Measurements from ENCODE around the gene PACC1.

DNA sequence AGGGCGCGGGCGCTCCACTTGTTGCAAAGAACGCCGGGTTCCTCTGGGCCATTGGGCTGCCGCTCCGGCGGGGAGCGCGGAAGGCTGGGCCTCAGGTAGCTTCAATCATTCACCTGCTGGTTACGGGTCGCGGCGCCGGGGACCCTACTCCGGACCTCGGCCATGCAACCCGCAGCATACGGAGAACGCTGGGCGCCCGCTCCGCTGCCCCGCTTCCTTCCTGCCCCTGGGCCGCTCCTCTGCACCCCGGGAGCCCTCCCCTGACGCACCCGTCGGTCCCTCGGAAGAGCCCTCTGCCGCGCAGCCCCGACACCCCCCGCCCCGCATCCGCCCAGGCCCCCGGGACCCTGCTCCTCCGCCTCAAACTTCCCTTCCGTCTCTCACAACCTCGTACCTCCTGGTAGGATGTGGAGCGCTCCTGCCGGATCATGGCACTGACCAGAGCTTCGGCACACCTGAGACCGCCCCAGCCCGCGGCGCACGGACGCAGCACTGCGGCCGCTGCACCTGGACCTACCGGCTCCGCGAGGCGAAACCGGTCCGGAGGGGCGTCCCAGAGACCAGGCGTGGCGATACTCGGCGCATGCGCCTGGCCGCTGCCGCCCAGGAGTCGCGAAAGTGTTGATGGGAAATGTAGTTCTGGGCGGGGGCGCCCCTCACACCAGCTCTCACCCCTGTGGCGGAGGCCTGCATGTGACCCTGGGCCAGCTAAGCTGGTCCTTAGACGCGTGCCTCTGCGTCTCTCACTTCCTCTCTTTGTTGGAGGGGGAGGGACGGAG lies at the start of gene PACC1:
- TF ChIP-seq, protein P1, sequence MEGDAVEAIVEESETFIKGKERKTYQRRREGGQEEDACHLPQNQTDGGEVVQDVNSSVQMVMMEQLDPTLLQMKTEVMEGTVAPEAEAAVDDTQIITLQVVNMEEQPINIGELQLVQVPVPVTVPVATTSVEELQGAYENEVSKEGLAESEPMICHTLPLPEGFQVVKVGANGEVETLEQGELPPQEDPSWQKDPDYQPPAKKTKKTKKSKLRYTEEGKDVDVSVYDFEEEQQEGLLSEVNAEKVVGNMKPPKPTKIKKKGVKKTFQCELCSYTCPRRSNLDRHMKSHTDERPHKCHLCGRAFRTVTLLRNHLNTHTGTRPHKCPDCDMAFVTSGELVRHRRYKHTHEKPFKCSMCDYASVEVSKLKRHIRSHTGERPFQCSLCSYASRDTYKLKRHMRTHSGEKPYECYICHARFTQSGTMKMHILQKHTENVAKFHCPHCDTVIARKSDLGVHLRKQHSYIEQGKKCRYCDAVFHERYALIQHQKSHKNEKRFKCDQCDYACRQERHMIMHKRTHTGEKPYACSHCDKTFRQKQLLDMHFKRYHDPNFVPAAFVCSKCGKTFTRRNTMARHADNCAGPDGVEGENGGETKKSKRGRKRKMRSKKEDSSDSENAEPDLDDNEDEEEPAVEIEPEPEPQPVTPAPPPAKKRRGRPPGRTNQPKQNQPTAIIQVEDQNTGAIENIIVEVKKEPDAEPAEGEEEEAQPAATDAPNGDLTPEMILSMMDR (conservative IDR thresholded peaks at IDR 0.05) = no peak
- no peak for TF ChIP-seq EZH2 (IDR thresholded peaks at IDR 0.05; ENCODE audit: low read depth)
